Duodenal mucosa (tissue), 2 donors: Measurements from ENCODE around the gene VENTX.

Experiments
- H3K27ac ChIP-seq: one replicate; pipeline ENCODE4 v1.7.0; 2013; ENCODE audit warnings: low read depth, low read length
- H3K27me3 ChIP-seq, 2 donors: one replicate each; pipeline ENCODE4 v1.7.0; 2013; ENCODE audit warnings: low read length in 2 of 2, control low read depth in 1 of 2; ENCODE audit not compliant: insufficient read depth in 2 of 2, control insufficient read depth in 1 of 2
- H3K36me3 ChIP-seq, 2 donors: one replicate each; pipeline ENCODE4 v1.7.0; 2013; ENCODE audit warnings: low read length in 2 of 2, control low read depth in 1 of 2; ENCODE audit not compliant: insufficient read depth in 2 of 2, control insufficient read depth in 1 of 2
- H3K4me1 ChIP-seq, 2 donors: one replicate each; pipeline ENCODE4 v1.7.0; 2013; ENCODE audit warnings: low read length in 2 of 2, control low read depth in 1 of 2; ENCODE audit not compliant: insufficient read depth in 2 of 2, control insufficient read depth in 1 of 2
- H3K4me3 ChIP-seq, 2 donors: one replicate each; pipeline ENCODE4 v1.7.0; 2013; ENCODE audit warnings: low read length in 2 of 2, low read depth in 1 of 2
- H3K9ac ChIP-seq, 2 donors: one replicate each; pipeline ENCODE4 v1.7.0; 2013; ENCODE audit warnings: low read length in 2 of 2, low read depth in 1 of 2
- H3K9me3 ChIP-seq, 2 donors: one replicate each; pipeline ENCODE4 v1.7.0; 2013; ENCODE audit warnings: low read length in 2 of 2, control low read depth in 1 of 2; ENCODE audit not compliant: control insufficient read depth in 1 of 2

VENTX gene

DNA sequence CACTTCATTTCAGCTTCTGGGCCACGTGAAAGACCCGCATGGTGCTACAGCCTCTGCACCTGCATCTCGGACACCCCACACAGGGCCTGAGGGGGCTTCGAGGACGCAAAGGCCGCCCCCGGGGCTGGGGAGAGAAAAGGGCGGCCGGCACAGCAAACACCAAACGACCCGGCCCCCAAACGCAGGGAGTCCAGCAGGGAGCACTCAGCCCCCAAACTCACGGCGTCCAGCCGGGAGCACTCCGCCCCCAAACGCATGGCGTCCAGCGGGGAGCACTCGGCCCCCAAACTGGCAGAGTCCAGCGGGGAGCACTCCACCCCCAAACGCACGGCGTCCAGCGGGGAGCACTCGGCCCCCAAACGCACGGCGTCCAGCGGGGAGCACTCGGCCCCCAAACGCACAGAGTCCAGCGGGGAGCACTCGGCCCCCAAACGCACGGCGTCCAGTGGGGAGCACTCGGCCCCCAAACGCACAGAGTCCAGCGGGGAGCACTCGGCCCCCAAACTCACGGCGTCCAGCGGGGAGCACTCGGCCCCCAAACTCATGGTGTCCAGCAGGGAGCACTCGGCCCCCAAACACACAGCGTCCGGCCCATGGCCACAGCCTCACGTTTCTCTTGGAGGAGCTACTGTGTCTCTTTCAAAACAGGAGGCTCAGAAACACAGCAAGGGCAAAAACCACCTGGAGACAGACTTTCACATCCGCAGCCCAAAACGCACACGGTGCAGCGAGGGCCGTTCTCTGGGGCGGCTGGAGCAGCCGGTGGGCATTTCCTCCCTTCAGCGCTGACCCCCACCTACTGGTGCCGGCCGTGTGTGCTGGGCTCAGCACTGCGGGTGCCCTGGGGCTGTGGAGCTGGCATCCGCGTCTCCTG, 34.6 kb upstream of the VENTX start:
- Histone ChIP-seq H3K4me3 (no peak overlapping the region), H3K4me1 (no peaks in the 10 kb centered on the region), H3K27me3 (no peaks in the 10 kb centered on the region), H3K9ac (no peak overlapping the region), H3K9me3 (no peaks in the 10 kb centered on the region), H3K36me3 (no peaks in the 10 kb centered on the region), H3K27ac (no peak overlapping the region)

DNA sequence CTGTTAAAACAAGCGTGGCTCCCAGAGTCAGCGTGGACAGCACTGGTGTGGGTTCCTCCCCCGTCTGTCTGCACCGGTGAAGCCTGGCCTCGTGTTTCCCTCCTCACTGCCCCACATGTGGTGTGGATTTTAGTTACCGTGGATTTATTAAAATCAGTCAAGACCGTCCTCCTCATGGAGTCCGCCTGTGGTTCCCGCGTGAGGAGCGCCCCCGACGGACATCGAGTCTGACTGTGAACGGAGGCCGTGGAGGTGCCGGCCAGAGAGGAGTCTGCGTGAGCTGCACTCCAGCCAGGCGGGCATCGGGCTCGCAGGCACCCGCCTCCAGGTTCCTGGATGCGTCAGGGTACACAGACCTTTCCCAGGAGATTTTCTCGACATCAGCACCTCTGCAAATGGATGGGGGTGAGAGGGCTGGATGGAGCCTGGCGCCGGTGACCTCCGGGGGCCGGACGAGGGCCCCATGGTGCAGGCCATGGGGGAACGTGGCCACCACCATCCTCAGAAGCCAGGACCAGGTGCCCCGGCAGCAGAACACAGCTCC, 33.9 kb upstream of the VENTX start:
- H3K4me1 ChIP-seq: no peaks in the 10 kb centered on the region
- no peaks in the 10 kb centered on the region for H3K27me3 ChIP-seq
- no peak overlapping the region for H3K27ac ChIP-seq
- H3K36me3 ChIP-seq: no peaks in the 10 kb centered on the region
- no peaks in the 10 kb centered on the region for H3K9me3 ChIP-seq
- H3K9ac ChIP-seq: no peak overlapping the region
- no peak overlapping the region for H3K4me3 ChIP-seq

DNA sequence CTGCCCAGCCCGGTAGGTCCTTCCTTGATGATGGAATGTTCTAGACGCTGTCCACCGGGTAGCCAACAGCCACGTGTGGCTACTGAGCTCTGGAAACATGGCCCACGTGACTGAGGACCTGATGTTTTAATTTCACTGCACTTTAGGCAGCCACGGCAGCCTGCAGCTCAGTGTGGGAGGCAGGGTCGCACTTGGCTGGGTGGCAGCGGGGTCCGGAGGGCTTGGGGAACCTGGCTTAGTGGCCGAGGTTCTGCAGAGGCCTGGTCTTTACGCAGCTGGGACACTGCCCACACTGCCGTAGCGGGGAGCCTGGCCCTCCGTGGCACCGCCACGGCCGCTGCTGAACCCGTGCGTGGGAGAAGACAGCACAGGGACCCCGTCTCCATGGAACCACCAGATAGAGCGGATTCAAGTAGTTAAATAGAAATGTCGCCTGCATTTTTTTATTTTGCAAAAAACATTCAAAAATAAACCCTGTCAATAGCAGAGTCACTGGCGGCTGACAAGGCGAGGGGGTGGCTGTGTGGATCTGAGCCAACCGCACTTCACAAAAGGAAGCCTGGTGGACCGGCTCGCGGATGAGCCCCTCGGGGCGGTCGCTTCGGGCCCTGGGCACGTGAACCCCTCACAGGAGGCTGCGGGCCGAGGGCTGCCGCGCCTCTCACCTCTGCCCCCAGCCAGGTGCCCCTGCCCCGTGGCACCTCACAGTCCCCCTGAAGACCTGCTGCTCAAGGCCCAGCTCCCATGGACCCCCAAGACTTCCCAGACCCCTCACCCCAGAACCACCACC, 33.2 kb upstream of the VENTX start:
- Histone ChIP-seq H3K27ac (no peak overlapping the region), H3K4me1 (no peaks in the 10 kb centered on the region), H3K27me3 (no peaks in the 10 kb centered on the region)

DNA sequence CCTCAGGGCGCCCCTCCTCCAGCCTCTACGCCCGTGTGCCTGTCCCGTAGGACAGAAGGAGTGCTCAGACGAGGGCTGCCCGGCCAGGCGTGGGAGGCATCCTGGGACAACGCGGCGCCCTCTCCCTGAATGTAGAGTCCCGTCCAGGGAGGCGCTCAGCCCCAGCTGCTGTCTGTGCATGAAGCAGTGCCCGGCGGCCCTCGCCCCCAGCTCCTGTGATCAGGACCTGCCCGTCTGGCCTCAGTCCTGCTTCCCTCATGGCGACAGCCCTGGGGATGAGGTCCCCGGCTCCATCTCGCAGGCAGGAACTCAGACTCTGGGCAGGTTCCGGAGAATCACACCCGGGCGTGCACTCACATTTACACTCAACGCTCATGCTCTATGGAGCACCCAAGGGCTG, 32.5 kb upstream of the VENTX start:
- H3K4me3 ChIP-seq: no peak overlapping the region
- H3K4me1 ChIP-seq: no peaks in the 10 kb centered on the region
- H3K27ac ChIP-seq: no peak overlapping the region
- H3K9ac ChIP-seq: no peak overlapping the region
- no peaks in the 10 kb centered on the region for H3K27me3 ChIP-seq
- no peaks in the 10 kb centered on the region for H3K9me3 ChIP-seq
- H3K36me3 ChIP-seq: no peaks in the 10 kb centered on the region

More for the DNA sequence above, 33.2 kb upstream of the VENTX start:
- Histone ChIP-seq H3K36me3 (no peaks in the 10 kb centered on the region), H3K4me3 (no peak overlapping the region), H3K9me3 (no peaks in the 10 kb centered on the region), H3K9ac (no peak overlapping the region)

DNA sequence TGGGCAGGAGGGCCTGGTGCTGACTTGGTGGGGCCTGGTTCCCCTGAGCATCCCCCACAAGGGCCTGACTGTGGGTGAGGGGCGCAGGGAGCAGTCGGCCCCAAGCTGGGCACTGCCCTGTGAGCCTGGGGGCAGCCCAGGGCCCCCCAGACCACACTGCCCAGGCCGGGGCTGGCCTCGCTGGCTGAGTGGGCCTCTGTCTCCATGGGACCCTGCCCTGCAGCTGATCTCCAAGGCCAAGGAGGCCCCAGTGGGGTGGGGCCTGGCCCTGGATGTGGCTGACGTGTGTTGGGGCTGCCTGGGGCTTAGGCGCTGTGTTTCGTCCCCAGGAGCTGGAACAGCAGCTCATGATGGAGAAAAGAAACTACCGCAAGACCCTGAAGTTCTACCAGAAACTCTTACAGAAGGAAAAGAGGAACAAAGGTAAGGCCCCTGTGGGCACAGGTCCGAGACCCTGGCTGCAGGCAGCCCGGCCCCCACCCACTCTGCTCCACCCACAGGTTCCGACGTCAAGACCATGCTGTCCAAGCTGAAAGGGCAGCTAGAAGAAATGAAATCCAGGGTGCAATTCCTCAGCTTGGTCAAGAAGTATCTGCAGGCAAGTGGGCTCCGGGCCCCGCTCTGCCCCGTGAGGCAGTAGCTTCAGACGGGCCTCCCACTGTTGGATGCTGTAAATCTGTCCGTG, 31.2 kb upstream of the VENTX start:
- Histone ChIP-seq H3K4me3 (no peak overlapping the region), H3K4me1 (no peaks in the 10 kb centered on the region), H3K36me3 (no peaks in the 10 kb centered on the region), H3K27me3 (no peaks in the 10 kb centered on the region), H3K9me3 (no peaks in the 10 kb centered on the region), H3K27ac (no peak overlapping the region), H3K9ac (no peak overlapping the region)

DNA sequence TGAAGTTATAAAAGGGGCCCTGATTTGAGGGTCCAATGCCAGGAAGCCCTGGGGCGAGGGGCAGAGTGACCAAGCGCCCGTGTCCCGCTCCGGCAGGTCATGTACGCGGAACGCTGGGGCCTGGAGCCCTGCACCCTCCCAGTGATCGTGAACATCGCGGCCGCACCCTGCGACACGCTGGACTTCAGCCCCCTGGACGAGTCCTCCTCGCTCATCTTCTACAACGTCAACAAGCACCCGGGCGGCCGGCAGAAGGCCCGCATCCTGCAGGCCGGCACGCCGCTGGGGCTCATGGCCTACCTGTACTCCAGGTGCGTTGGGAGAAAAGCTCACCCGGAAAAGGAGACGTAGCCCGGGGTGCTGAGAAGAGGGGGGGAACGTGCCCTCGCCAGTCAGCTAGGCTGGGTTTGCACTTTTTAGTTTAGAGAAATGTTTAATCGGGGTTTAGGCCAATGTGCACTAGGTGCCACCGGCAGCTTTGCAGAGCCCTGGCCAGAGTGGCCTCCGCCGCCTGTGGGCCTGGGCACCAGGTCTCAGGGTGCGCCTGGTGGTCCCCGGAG, 30.5 kb upstream of the VENTX start:
- no peaks in the 10 kb centered on the region for H3K4me1 ChIP-seq
- H3K27me3 ChIP-seq: no peaks in the 10 kb centered on the region

DNA sequence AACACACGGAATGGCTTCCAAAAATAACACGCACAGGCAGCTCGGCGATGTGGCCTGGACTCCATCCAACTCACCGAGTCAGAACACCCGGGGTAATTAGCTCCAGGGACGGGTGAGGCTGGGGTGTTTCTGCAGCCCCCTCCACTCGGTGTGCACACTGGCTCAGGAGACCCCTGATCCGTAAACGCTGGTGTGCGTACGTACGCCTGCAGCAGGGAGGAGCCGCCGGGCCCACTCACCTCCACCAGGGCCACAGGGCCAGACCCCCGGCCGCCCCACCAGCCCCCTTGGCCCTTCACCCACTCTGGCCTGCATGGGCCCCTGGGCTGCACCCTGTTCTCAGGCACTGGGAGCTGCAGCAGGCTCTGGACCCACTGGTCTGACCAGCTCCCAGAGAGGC, 30.0 kb upstream of the VENTX start:
- no peak overlapping the region for H3K4me3 ChIP-seq
- no peaks in the 10 kb centered on the region for H3K36me3 ChIP-seq
- no peaks in the 10 kb centered on the region for H3K4me1 ChIP-seq
- H3K9me3 ChIP-seq: no peaks in the 10 kb centered on the region
- H3K27me3 ChIP-seq: no peaks in the 10 kb centered on the region
- no peak overlapping the region for H3K9ac ChIP-seq
- H3K27ac ChIP-seq: no peak overlapping the region

More for the DNA sequence above, 30.5 kb upstream of the VENTX start:
- Histone ChIP-seq H3K27ac (no peak overlapping the region), H3K4me3 (no peak overlapping the region), H3K9ac (no peak overlapping the region), H3K9me3 (no peaks in the 10 kb centered on the region), H3K36me3 (no peaks in the 10 kb centered on the region)

DNA sequence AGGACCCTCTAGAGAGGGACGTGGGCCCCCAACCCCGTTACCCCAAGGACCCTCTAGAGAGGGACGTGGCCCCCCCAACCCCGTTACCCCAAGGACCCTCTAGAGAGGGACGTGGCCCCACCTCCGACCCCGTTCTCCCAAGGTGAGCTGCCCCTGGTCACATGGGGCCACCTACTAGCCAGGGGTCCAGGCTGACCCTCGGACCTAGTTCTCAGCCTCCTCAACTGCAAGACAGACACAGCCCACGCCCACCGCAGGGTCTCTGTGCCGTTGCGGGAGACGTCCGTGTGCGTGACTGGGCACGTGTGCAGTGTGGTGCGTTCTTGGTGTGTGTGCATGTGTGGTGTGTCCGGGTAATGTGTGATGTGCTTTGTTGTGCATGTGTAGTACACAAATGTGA, 29.2 kb upstream of the VENTX start:
- Histone ChIP-seq H3K4me3 (no peak overlapping the region), H3K27ac (no peak overlapping the region), H3K9ac (no peak overlapping the region), H3K36me3 (no peaks in the 10 kb centered on the region), H3K9me3 (no peaks in the 10 kb centered on the region), H3K27me3 (no peaks in the 10 kb centered on the region), H3K4me1 (no peaks in the 10 kb centered on the region)

DNA sequence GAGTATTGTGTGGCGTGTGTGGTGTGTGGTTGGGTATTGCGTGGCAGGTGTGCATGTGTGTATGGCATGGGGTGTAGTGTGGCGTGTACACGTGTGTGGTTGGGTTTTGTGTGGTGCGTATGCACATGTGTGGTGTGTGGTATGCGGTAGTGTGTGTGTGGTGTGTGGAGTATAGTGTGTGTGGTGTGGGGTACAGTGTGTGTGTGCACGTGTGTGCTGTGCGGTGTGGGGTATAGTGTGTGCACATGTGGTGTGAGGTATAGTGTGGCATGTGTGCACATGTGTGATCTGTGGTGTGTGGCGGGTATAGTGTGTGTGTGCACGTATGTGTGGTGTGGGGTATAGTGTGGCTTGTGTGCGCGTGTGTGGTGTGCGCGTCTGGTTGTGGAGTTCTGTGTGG, 28.5 kb upstream of the VENTX start:
- no peaks in the 10 kb centered on the region for H3K4me1 ChIP-seq
- no peak overlapping the region for H3K4me3 ChIP-seq
- no peak overlapping the region for H3K27ac ChIP-seq
- no peaks in the 10 kb centered on the region for H3K9me3 ChIP-seq
- H3K36me3 ChIP-seq: no peaks in the 10 kb centered on the region
- H3K9ac ChIP-seq: no peak overlapping the region
- no peaks in the 10 kb centered on the region for H3K27me3 ChIP-seq
